Measurements from ENCODE around the gene IRGQ. TPM values are rescaled to one million over a fixed set of nuclear protein-coding genes. Genes with fewer than 3 reads are reported as not detected.

Gene IRGQ
- total RNA-seq, 1 experiment from 2014 or later = 24.1 TPM

DNA sequence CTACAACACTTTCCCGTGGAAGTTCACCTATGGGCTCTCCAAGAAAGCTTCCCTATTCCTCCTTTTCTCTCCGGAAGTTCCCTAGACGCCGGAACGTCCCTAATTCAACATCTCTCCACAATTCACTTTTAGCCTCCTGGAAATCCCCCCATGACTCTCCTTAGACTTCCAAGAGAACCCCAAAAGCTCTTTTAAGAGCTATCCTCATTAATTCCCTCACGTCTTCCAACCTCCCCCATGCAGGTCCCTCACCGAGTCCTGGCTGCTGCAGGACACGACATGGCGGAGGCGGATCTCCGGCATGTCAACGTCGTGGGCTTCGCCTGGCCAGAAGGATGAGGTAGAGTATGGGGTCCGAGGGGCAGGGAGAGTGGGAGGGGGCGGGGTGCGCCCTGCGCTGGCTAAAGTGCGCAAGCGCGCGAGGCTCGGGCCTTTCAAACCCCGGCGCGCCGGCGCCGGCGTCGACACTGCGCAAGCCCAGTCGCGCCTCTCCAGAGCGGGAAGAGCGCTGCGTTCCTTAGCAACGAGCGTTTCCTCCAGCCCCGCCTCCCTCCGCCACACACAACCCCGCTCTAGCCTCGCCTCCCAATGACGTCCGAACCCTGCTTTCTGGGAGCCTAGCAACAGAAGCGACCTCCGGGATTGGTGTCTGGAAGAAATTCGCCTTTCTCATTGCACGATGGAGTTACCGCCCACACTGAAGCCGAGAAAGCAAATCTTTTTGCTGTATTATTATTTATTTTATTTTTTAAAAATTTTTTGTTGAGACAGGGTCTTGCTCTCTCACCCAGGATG is 20.6 kb downstream of the IRGQ start, which contains the start of the genes PINLYP and XRCC1:
PINLYP (plus strand) TSS at position 646 of the 795 bp plus-strand sequence. CDS start 1,391 bp downstream, outside the sequence.
XRCC1 (minus strand) TSS at position 372 of the 795 bp plus-strand sequence; CDS start at position 303, 69 bp downstream.
- H3K4me1 Mint-ChIP-seq = peaks cover 28 to 49% of the 10 kb centered on the region in 2 experiments
- no peak within 1 kb of the TSS for H3T11ph ChIP-seq (ENCODE audit: low read length)
- H3K4me1 ChIP-seq (ENCODE audit: insufficient read depth, low read length) = peaks cover 4% of the 10 kb centered on the region; the same call in 1 of the 2 replicates
- H2BK5ac ChIP-seq (ENCODE audit: insufficient read length, low read length) = no peak within 1 kb of the TSS
- no peak within 1 kb of the TSS; the same call in none of the 2 replicates for H3K4ac ChIP-seq (ENCODE audit: low read depth, low read length)
- peak within 1 kb of the TSS; percentile 92 for H3K18ac ChIP-seq (ENCODE audit: insufficient read length, low read depth, low read length)
- peak within 1 kb of the TSS; percentile 79 for H3K9ac ChIP-seq (ENCODE audit: extremely low read depth, insufficient read length, low read length)
- H3K27me3 Mint-ChIP-seq (ENCODE audit: low read depth) = no peaks in the 10 kb centered on the region
- H2BK12ac ChIP-seq (ENCODE audit: insufficient read length, low read depth, low read length) = peak within 1 kb of the TSS; percentile 38
- no peaks in the 10 kb centered on the region for H3K9me3 Mint-ChIP-seq
- H3K4me3 Mint-ChIP-seq = peak within 1 kb of the TSS; percentile 95 to 98
- peak; percentile 98 for DNase-seq
- no peak within 1 kb of the TSS for H2AFZ ChIP-seq (ENCODE audit: low read length)
- H2AK5ac ChIP-seq (ENCODE audit: insufficient read length, low read length) = no peak within 1 kb of the TSS
- peak within 1 kb of the TSS; percentile 96 to 97 (median 97) for H3K27ac Mint-ChIP-seq
- H3K27ac ChIP-seq (ENCODE audit: insufficient read length, low read depth, low read length) = peak within 1 kb of the TSS; percentile 10
- peaks cover 2 to 22% (median 19%) of the 10 kb centered on the region in 3 experiments; a peak in 6 of 7 replicates for H3K36me3 Mint-ChIP-seq (ENCODE audit: insufficient read depth in 1 of 3, low read depth in 3 of 3)
- no peaks in the 10 kb centered on the region for H3K27me3 ChIP-seq (ENCODE audit: insufficient read depth, low read length)
- H2BK120ac ChIP-seq (ENCODE audit: low read depth, low read length, poor library complexity, severe bottlenecking) = no peak within 1 kb of the TSS
- TF ChIP-seq, protein P1, sequence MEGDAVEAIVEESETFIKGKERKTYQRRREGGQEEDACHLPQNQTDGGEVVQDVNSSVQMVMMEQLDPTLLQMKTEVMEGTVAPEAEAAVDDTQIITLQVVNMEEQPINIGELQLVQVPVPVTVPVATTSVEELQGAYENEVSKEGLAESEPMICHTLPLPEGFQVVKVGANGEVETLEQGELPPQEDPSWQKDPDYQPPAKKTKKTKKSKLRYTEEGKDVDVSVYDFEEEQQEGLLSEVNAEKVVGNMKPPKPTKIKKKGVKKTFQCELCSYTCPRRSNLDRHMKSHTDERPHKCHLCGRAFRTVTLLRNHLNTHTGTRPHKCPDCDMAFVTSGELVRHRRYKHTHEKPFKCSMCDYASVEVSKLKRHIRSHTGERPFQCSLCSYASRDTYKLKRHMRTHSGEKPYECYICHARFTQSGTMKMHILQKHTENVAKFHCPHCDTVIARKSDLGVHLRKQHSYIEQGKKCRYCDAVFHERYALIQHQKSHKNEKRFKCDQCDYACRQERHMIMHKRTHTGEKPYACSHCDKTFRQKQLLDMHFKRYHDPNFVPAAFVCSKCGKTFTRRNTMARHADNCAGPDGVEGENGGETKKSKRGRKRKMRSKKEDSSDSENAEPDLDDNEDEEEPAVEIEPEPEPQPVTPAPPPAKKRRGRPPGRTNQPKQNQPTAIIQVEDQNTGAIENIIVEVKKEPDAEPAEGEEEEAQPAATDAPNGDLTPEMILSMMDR (conservative IDR thresholded peaks at IDR 0.05) = no peak
- H3K79me1 ChIP-seq (ENCODE audit: insufficient read depth, low read depth, low read length, poor library complexity, severe bottlenecking) = no peaks in the 10 kb centered on the region
- H2BK15ac ChIP-seq (ENCODE audit: low read depth, low read length) = peak within 1 kb of the TSS; percentile 41; the same call in 1 of the 2 replicates
- no CpG with 5 or more reads among the region's 51 CpGs for WGBS (ENCODE audit: extremely low coverage, insufficient read length, low lambda C conversion rate)
- no peaks in the 10 kb centered on the region; the same call in 1 of the 2 replicates for H3K79me2 ChIP-seq (ENCODE audit: insufficient read depth, low read length)
- no peaks in the 10 kb centered on the region for H3K9me3 ChIP-seq (ENCODE audit: control insufficient read depth, low read depth, low read length)
- H3K23ac ChIP-seq (ENCODE audit: insufficient read length, low read depth, low read length) = no peak within 1 kb of the TSS
- H3K4me2 ChIP-seq (ENCODE audit: insufficient read depth, insufficient read length, low read length) = peak within 1 kb of the TSS; percentile 94
- H3K56ac ChIP-seq (ENCODE audit: insufficient read length, low read depth, low read length) = no peak within 1 kb of the TSS
- peaks cover 12% of the 10 kb centered on the region for H3K23me2 ChIP-seq (ENCODE audit: insufficient read length, low read depth, low read length, poor library complexity, severe bottlenecking)
- no peak within 1 kb of the TSS for H4K8ac ChIP-seq (replicated peaks; ENCODE audit: insufficient read length, low read depth, low read length)
- no peaks in the 10 kb centered on the region for H4K20me1 ChIP-seq (ENCODE audit: control insufficient read depth, insufficient read depth, insufficient read length)
- H4K5ac ChIP-seq (ENCODE audit: insufficient read length, low read depth, low read length) = no peak within 1 kb of the TSS
- H2BK20ac ChIP-seq (ENCODE audit: low read depth, low read length, poor library complexity, severe bottlenecking) = no peak within 1 kb of the TSS
- H3K14ac ChIP-seq (ENCODE audit: insufficient read depth, low read length) = peak within 1 kb of the TSS; percentile 48
- H4K91ac ChIP-seq (ENCODE audit: insufficient read length, low read depth, low read length) = peak within 1 kb of the TSS; percentile 61
